SK-N-SH treated with all-trans-retinoic acid at 6 μM for 48 hours (cell line): ENCODE results near the gene OR52L1.

Experiments used
- ATAC-seq: fragments of 200-7000 bp; cut with Tn5 transposase; 3 replicates; pipeline ENCODE4 v1.9.1; 2020; ENCODE audit warnings: mild to moderate bottlenecking, moderate library complexity
- ARNTL ChIP-seq: fragments of 450-650 bp; formaldehyde crosslinking; IDR thresholded peaks from 2 replicates; pipeline ENCODE4 v1.5.0; 2020; ENCODE audit warnings: low read depth, mild to moderate bottlenecking, moderate library complexity, borderline replicate concordance
- BACH2 ChIP-seq: fragments of 250-450 bp; sonication (Bioruptor Pico); IDR thresholded peaks from 2 replicates; pipeline ENCODE4 v1.9.0; 2021; ENCODE audit warnings: mild to moderate bottlenecking, borderline replicate concordance
- CREB5 ChIP-seq: fragments of 250-450 bp; sonication (Bioruptor Pico); IDR thresholded peaks from 2 replicates; pipeline ENCODE4 v1.5.1; 2020; ENCODE audit warnings: low read depth, mild to moderate bottlenecking, moderate library complexity
- CSRNP3 ChIP-seq: fragments of 250-450 bp; sonication (Bioruptor Pico); IDR thresholded peaks from 2 replicates; pipeline ENCODE4 v1.5.1; 2021; ENCODE audit warnings: mild to moderate bottlenecking, moderate library complexity
- ESRRG ChIP-seq: fragments of 250-450 bp; sonication (Bioruptor Pico); IDR thresholded peaks from 2 replicates; pipeline ENCODE4 v1.6.1; 2021; ENCODE audit warnings: mild to moderate bottlenecking
- GLIS3 ChIP-seq: fragments of 250-450 bp; sonication (Bioruptor Pico); IDR thresholded peaks from 2 replicates; pipeline ENCODE4 v1.5.0; 2020; ENCODE audit warnings: mild to moderate bottlenecking, moderate library complexity
- ISL1 ChIP-seq: fragments of 250-450 bp; sonication (Bioruptor Pico); IDR thresholded peaks from 2 replicates; pipeline ENCODE4 v2.1.2; 2022; ENCODE audit warnings: mild to moderate bottlenecking, moderate library complexity
- OSR1 ChIP-seq: fragments of 250-450 bp; sonication (Bioruptor Pico); IDR thresholded peaks from 2 replicates; pipeline ENCODE4 v1.8.0; 2022; ENCODE audit warnings: moderate library complexity, mild to moderate bottlenecking, inconsistent platforms
- PATZ1 ChIP-seq: fragments of 250-450 bp; sonication (Bioruptor Pico); IDR thresholded peaks from 2 replicates; pipeline ENCODE4 v1.8.0; 2020; ENCODE audit warnings: mild to moderate bottlenecking, moderate library complexity, borderline replicate concordance
- POU6F1 ChIP-seq: fragments of 250-450 bp; sonication (Bioruptor Pico); IDR thresholded peaks from 2 replicates; pipeline ENCODE4 v1.8.0; 2021; ENCODE audit warnings: low read depth, mild to moderate bottlenecking, moderate library complexity, borderline replicate concordance
- PPARA ChIP-seq: fragments of 250-450 bp; sonication (Bioruptor Pico); IDR thresholded peaks from 2 replicates; pipeline ENCODE4 v1.5.0; 2020; ENCODE audit warnings: mild to moderate bottlenecking, borderline replicate concordance
- RARB ChIP-seq: fragments of 250-450 bp; sonication (Bioruptor Pico); IDR thresholded peaks from 2 replicates; pipeline ENCODE4 v1.8.0; 2021; ENCODE audit warnings: mild to moderate bottlenecking, moderate library complexity
- SNAI2 ChIP-seq: fragments of 250-450 bp; sonication (Bioruptor Pico); IDR thresholded peaks from 2 replicates; pipeline ENCODE4 v1.5.0; 2020; ENCODE audit warnings: mild to moderate bottlenecking, moderate library complexity
- TCF4 ChIP-seq: fragments of 250-450 bp; sonication (Bioruptor Pico); IDR thresholded peaks from 2 replicates; pipeline ENCODE4 v1.8.0; 2021; ENCODE audit warnings: mild to moderate bottlenecking, moderate library complexity, borderline replicate concordance
- TOX ChIP-seq: fragments of 250-450 bp; sonication (Bioruptor Pico); IDR thresholded peaks from 2 replicates; pipeline ENCODE4 v1.8.0; 2021; ENCODE audit warnings: mild to moderate bottlenecking, moderate library complexity, borderline replicate concordance
- TSHZ2 ChIP-seq: fragments of 250-450 bp; sonication (Bioruptor Pico); IDR thresholded peaks from 2 replicates; pipeline ENCODE4 v1.5.0; 2020; ENCODE audit warnings: mild to moderate bottlenecking, moderate library complexity
- ZC3H10 ChIP-seq: fragments of 250-450 bp; sonication (Bioruptor Pico); IDR thresholded peaks from 2 replicates; pipeline ENCODE4 v1.5.1; 2021; ENCODE audit warnings: mild to moderate bottlenecking, moderate library complexity
- ZFP3 ChIP-seq: fragments of 250-450 bp; sonication (Bioruptor Pico); IDR thresholded peaks from 2 replicates; pipeline ENCODE4 v1.5.0; 2020; ENCODE audit warnings: mild to moderate bottlenecking, moderate library complexity
- ZFP30 ChIP-seq: fragments of 450-650 bp; formaldehyde crosslinking; IDR thresholded peaks from 2 replicates; pipeline ENCODE4 v1.5.0; 2022; ENCODE audit warnings: mild to moderate bottlenecking, moderate library complexity
- ZNF565 ChIP-seq: fragments of 450-650 bp; formaldehyde crosslinking; conservative IDR thresholded peaks from 2 replicates; pipeline ENCODE4 v1.5.0; 2020; ENCODE audit warnings: low read depth, mild to moderate bottlenecking, moderate library complexity
- ZNF70 ChIP-seq: fragments of 450-650 bp; formaldehyde crosslinking; IDR thresholded peaks from 2 replicates; pipeline ENCODE4 v1.5.0; 2020; ENCODE audit warnings: mild to moderate bottlenecking, moderate library complexity
- ZNF8 ChIP-seq: fragments of 450-650 bp; formaldehyde crosslinking; IDR thresholded peaks from 2 replicates; pipeline ENCODE4 v1.5.0; 2020; ENCODE audit warnings: mild to moderate bottlenecking, moderate library complexity

Gene OR52L1

GRCh38 chr11:6006846-6007245 is 20.1 kb upstream of the OR52L1 start, which contains the start of gene OR56A4:
Gene OR56A4 (minus strand): TSS chr11:6006946. CDS start chr11:6002992, 3,954 bp downstream.
- TF ChIP-seq CREB5 (CRISPR knock-in tag) (no peak), GLIS3 (CRISPR knock-in tag) (no peak), TOX (no peak), POU6F1 (CRISPR knock-in tag) (no peak), TSHZ2 (no peak), ZNF8 (no peak), OSR1 (CRISPR knock-in tag) (no peak), ARNTL (CRISPR knock-in tag) (no peak), BACH2 (CRISPR knock-in tag) (no peak), CSRNP3 (CRISPR knock-in tag) (no peak), PATZ1 (CRISPR knock-in tag) (no peak), ZNF70 (CRISPR knock-in tag) (no peak), TCF4 (CRISPR knock-in tag) (no peak), ZNF565 (CRISPR knock-in tag) (no peak), ZFP3 (CRISPR knock-in tag) (no peak), ZC3H10 (CRISPR knock-in tag) (no peak), ESRRG (CRISPR knock-in tag) (no peak), ZFP30 (CRISPR knock-in tag) (no peak), ISL1 (CRISPR knock-in tag) (no peak), RARB (CRISPR knock-in tag) (no peak)
- no peak for ATAC-seq

GRCh38 chr11:6006395-6006794 is 19.6 kb upstream of the OR52L1 start:
- ATAC-seq = no peak
- no peak for TF ChIP-seq CSRNP3 (CRISPR knock-in tag)
- TF ChIP-seq GLIS3 (CRISPR knock-in tag) = no peak
- no peak for TF ChIP-seq ZFP30 (CRISPR knock-in tag)
- TF ChIP-seq ISL1 (CRISPR knock-in tag) = no peak
- no peak for TF ChIP-seq PPARA
- TF ChIP-seq ZNF565 (CRISPR knock-in tag) = no peak
- TF ChIP-seq ZNF8 = no peak
- no peak for TF ChIP-seq TSHZ2
- no peak for TF ChIP-seq ZFP3 (CRISPR knock-in tag)
- no peak for TF ChIP-seq ARNTL (CRISPR knock-in tag)
- TF ChIP-seq ESRRG (CRISPR knock-in tag) = no peak
- no peak for TF ChIP-seq OSR1 (CRISPR knock-in tag)
- TF ChIP-seq RARB (CRISPR knock-in tag) = no peak
- no peak for TF ChIP-seq TOX
- no peak for TF ChIP-seq PATZ1 (CRISPR knock-in tag)
- no peak for TF ChIP-seq SNAI2
- TF ChIP-seq ZNF70 (CRISPR knock-in tag) = no peak
